Stimulated activated CD8-positive, alpha-beta memory T cell treated with anti-CD3 and anti-CD28 coated beads, Interleukin-2, amount 100 ng/mL, for 1 hour (primary cell): ENCODE measurements around the gene SAMD9L.

Experiments used
- DNase-seq, 2 donors: peaks; one replicate each; pipeline ENCODE4 v3.0.0-alpha.2; 2020; ENCODE audit warnings: low read depth in 2 of 2

The SAMD9L gene

DNA sequence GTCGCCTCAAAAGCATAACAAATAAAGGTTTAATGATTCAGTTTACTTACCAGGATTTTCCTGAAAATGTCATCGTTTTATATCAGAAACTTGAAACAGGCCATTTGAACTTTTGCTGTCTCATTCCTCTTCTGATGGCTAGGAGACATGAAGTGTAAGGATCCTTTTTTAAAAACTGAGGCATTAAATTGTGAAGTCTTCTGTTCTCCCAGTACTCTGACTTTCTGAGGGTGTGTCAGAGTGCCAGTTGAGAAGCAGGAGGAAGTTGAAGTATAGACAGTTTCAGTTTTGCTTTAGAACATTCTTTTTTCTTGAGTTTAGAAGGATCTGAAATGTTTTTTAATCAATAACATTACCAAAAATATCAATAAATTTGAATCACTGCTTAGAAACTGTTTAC lies at the start of gene SAMD9L:
Gene SAMD9L, minus strand, starts transcription at position 242 of the 400 bp plus-strand sequence. CDS start 12,414 bp downstream, outside the sequence.
- no peak for DNase-seq

DNA sequence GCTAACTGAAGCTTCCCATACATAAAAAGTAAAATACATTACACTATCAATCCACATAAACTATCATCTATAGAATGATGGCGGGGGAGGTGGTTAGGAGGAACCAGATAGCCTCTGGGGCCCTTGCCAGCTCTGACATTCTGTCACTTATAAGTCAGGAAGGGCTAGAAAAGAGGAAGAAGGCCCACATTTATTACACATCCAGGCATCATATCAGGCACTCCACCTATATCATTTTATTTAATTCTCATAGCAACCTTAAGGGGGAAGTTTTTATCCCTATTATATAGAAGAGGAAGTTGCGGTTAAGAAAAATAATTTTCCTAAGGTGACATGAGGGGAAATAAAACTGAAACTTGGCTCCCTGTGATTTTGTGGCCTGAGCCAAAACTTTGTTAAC lies 48.2 kb upstream of the SAMD9L start:
- DNase-seq = no peak

DNA sequence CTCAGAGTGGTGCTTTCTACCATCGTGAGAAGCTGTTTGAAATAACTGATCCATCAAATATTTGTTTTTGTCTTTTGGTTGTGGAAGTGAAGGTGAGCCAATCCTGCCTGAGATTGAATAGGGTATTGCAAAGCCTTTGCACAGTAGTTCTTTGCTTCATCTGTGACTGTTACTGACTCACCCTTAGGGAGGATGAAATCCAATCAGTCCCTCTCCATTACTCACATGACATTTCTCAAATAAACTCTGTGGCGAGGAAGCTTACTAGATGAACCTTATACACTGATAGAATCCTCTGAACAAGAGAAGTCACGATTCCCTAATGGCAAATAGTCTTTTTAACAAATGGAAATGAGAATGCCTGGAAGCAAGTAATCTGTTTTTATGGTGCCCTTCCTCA lies 46.2 kb upstream of the SAMD9L start:
- no peak for DNase-seq

DNA sequence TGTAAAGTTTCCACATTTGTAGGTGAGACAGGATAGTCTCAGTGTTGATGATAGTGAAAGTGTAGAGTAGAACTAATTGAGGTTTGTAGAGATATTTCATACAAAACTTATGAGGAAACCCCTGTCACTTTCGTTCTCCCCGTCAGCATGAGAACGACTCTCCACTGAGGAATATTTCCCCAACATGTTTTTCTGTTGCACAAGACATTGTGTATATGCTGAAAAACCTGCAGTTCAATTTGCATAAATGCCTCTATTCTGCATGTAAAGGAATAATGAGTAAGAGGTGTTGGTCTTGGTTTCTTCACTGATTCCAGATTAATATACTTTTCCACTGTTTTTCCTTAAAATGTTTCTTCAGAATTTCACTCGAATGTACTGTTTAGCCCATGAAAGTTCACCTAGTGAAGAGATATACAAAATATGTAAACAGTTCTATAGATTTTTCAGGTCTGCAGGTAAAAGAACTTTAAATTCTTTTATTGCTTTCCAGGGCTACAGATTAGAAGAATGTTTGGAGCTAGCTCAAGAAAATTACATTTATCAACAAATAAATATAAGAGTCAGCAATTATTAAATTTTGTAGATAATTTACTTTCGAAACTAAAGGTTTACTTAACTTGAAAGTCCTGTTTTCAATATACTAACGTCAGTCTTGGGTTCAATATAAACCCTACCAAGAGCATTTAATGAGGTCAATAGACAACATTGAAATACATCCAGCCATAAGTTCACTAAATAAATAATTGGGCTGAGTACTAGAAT lies 40.9 kb upstream of the SAMD9L start:
- DNase-seq = no peak

DNA sequence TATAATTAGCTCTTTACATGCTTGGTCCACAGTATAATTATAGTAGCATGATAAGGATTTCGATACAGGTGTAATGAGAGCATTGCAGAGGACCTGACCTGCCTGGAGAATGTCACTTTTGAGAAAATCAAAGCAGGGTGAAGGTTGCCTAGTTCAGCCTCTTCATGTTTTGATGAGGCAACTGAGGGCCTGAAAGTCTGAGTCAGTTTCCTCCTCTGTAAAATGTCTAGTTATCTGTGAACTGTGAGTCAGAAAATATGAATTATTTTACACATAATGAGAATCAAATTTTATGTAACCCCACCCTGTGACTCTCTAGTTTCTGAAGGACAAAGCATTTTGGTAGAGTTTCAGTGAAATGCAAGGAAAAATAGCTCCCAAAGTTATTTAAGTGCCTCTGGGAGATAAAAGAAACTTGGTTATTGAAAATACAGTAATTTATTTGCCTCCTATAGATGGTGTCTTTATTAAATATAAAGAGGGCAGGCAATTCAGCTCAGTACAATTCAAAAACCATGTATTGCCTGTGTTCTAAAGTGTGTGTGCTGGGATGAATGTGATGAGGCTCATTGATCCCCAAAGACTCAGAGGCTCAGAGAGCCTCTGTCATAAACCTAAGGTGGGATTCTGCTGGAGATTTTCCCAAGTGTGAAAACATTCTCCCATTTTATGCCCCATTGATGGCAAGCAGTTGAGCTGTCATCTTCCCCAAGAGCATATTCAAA lies 37.3 kb upstream of the SAMD9L start:
- no peak for DNase-seq

DNA sequence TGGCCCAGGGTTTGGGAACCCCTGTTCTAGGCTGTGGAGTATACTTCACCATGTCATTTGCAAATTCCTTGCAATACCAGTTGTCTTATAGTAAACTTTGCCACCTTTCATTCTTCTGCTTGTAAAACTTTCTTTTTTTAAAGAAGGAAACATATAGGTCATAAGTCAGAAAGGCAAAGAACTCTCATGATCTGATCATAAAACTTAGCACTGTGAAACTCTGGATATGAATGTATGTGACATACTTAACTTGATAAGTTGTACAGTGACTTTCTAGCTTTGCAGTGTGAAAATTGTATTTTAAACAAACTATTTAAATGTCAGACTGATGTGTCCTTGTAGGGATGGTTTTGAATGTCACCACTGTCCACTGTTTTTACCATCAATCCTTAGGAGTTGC lies 31.0 kb upstream of the SAMD9L start:
- no peak for DNase-seq

DNA sequence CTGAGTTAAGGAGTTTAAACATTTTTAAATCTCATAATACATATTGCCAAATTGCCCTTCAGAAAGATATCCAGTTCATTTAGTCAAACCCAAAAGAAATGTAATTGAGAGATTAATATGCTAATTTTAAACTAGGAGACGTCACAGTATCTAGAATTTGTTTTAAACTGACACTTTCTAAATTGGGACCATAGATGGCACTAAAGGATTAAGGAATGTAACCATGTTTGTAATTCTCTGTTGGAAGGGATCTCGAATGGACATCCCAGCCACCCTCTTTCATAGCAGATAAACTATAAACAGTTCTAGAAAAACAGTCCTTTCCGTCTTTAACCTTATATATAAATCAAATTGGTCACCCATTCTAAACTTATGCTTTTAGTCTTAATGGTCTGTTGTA lies 30.0 kb upstream of the SAMD9L start:
- DNase-seq = no peak

DNA sequence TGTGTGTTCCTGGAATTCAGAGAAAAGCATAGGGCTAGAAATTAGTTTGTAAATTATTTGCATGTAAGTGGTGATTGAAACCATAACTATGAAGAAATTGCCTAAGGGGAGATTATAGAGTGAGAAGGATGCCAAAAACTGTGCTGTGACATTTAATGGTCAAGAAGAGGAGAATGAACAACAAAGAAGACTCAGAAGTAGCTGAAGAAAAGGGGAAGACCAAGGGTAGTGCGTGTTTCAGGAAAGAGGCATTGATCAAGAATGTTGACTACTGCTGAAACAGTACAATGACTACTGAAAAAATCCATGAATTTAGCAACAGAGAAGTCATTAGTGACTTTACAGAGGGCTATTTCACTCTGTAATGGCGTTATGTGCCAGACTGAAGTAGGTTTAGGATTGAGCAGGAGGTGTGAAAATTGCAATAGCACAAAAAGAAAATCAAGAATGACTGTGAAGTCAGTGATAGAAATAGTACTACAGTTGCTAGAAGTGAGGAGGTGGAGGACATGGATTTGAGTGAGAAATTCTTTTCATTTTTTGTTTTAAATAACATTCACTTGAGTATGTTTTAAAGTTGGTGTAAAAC lies 28.9 kb upstream of the SAMD9L start:
- DNase-seq = no peak

DNA sequence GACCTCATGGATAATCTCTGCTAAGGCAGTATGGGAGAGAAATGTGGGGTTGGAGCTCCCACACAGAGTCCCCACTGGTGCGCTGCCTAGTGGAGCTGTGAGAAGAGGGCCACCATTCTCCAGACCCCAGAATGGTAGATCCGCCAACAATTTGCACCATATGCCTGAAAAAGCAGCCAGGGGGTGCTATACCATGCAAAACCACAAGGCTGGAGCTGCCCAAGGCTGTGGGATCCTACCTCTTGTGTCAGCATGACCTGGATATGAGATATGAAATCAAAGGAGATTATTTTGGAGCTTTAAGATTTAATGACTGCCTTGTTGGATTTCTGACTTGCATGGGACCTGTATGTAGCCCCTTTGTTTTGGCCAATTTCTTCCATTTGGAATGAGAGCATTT lies 27.0 kb upstream of the SAMD9L start:
- DNase-seq = no peak

DNA sequence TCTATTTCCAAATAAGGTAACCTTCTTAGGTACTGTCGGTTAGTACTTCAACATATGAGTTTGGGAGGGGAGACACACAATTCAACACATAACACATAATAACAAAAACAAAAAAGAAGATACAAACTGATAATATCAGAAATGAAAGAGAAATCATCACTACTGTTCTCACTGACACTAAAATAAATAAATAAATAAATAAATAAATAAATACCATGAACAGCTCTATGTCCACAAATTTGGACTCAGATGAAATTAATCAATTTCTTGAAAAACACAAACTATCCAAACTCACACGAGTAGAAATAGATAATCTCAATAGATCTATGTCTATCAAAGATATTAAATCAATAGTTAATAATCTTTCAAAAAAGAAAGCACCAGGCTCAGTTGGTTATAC lies 24.5 kb upstream of the SAMD9L start:
- no peak for DNase-seq

DNA sequence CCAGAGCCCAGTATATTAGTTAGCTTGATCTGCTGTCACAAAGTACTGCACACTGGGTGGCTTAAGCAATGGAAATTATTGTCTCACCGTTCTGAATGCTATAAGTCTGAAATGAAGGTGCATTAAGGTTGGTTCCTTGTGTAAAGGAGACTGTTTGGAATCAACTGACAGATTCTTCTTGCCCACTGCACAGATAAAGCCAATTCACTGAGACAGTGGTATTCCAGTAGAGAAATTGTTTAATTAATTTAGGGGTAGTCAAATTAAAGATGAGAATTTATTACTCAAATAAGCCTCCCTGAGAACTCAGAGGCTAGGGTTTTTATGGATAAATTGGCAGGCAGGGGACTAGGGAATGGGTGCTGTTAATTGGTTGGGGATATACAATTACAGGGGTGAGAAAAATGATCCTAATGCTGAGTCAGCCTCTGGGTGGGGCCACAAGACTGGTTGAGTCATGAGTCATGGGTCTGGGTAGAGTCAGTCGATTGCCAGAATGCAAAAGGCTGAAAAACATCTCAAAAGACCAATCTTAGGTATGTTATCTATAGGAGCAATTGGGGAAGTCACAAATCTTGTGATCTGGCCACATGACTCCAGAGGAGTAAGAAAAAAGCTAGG lies 23.5 kb upstream of the SAMD9L start:
- no peak for DNase-seq

DNA sequence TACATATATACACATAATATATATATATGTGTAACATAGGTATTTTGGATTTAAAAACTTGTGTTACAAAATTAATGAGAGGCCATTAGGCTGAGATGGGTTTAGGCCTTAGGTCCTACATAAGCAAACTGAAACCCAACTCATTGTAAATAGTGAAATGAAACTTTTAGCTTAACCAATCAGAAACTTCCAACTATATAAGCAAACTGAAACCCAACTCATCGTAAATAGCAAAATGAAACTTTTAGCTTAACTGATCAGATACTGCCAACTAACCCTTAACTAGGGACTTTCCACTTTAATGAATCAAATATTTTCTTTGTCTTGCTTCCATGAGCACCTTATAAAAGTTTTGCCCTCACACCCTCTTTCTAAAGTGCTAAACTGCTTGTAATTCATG lies 17.3 kb upstream of the SAMD9L start:
- no peak for DNase-seq

DNA sequence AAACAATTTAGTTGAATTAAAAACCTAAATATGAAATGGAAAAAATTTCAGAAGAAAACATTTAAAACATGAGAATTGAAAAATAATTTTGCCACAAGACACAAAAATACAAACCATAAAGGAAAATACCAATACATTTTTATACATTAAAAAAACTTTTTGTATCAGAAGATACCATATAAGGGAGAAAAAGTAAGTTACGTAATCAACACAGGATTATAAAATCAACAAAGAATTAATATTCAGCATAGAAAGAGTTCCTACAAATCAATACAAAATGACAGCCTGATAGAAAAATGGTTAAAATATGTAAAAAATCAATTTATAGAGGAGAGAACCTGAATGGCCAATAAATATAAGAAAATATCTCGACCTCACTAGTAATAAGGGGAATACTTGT lies 16.6 kb upstream of the SAMD9L start:
- no peak for DNase-seq

DNA sequence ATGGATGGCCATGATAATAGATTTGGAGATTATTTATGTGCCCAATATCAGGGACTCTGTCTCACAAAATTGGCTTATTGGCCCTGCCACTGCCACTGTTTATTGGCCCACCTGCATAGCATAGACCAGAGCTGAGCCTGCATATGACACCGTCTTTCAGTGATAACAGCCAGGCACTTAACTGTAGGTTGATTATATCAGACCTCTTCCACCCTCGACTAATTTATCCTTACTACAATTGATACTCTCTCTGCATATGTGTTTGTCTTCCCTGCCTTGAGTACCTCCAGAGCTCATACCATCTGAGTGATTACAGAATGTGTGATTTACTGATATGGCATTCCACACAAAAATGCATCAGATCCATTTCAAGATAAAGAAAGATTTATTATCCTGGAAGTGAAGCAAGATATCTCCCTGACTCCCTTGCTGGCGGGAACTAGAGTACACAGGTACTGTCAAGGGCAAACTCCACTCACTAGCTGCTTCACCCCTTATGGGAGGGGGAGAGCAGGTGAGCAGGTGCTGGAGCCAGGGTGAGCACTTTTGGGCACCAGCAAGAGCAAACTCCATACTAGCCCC lies 13.1 kb upstream of the SAMD9L start:
- DNase-seq = no peak

DNA sequence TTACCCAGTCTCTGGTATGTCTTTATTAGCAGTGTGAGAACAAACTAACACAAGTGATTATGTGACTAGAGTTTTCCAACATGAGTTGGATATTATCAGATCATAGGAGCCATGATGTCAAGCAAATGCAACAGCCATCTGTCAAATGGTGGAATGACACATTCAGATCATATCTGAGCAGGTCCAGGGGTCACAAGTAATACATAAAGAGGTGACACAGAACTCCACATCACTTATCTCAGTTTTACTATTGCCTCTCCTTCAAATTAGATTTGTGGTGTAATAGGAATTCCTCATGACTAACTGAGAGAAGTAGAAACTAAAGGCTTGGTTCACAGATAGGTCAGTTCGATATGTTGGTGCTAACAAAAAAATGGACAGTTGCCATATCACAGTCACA lies 12.2 kb upstream of the SAMD9L start:
- DNase-seq = no peak

DNA sequence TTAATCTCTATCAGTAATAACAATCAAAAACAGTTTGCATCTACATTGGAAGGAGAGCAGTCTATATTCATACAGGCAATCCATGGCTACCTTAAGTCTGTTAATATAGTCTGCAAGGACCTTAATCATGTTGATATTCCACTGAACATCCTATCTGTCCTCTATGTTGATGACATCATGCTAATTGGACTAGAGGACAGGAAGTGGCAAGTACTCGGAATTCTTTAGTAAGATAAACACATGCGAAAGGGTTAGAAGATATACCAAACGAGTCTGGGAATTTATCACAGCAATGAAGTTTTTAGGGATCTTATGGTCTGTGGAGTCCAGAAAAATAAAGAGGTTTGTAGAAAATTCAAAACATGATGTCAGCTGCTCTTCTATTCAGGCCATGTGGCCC lies 11.3 kb upstream of the SAMD9L start:
- no peak for DNase-seq

DNA sequence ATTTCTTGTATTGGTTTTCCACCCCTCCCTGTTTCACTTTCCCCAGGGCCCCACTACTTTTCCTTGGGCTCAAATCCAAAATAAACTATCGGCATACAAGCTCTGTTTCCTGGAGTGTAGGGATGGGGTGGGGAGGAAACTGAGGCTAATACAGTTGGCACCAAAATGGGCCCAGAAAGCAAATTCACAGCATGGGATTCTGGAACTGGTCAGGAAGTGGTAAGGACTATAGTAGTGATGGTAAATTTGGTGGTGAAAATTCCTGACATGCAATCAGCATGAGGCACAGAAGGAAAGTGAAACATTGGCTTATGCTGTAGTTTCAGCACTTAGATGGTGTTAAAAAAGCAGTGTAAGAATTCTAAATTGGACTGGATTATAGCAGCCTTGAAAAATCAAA lies 8.7 kb upstream of the SAMD9L start:
- DNase-seq = no peak

DNA sequence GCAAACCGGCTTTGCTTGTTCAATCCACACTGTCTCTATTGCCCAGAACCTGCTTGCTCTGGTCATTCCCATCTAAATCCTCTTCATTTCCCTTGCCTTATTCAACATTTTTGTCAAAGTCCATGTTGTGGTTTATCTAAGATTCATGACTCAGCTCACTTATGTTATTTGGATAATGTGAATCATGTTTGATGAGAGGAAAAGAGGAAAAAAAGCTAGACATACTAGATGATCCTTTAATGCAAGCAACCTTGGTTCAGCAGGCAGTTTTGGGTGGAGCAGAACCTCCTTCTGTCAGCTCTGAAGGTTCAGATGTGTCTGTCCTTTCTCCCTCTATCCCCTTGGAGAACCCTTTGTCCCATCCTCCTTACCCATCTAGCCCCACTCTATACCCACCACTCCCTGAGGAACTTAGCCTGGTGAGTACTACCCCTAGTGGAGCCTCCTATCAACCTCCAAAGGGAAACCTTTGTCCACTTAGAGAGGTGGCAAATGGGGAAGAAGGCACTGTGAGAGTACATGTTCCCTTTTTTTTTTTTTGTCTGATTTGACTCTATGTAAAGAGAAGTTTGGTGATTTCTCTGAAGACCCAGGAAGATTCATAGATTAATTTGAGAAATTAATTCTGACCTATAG lies 2.1 kb upstream of the SAMD9L start:
- no peak for DNase-seq

DNA sequence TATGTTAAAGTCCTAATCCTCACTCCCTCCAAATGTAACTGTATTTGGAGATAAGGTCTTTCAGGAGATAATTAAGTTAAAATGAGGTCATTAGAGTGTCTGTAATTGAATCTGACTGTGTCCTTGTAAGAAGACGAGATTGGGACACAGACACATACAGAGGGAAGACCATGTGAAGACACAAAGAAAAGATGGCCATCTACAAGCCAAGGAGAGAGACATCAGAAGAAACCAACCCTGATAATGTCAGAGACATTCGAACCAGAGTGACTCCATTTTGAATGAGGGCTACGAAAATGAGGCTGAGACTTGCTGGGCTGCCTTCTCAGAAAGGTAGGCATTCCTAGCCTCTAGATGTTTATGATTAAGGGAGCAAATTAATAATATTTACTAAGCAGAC lies 542 bp upstream of the SAMD9L start:
- DNase-seq = no peak

DNA sequence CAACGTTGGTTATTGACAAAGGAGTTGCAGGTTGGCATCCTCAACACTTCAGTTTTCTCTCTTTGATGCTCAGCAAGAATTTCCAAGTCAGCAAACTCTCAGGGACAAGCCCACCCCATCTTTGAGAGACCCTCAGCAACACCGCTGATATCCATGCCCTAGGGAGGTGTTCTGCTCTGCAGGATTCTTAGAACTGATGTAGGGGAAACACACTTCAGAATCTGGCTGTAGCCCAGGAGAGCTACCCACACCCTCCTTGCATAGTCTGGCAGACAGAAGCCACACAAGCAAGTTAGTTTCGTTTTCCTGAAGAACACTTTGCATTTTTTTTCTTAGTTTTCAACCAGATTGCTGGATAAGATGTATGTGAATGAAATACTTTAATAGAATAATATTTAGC lies 822 bp downstream of the SAMD9L start:
- peak in 1 of 2 donors; percentile 16 for DNase-seq

DNA sequence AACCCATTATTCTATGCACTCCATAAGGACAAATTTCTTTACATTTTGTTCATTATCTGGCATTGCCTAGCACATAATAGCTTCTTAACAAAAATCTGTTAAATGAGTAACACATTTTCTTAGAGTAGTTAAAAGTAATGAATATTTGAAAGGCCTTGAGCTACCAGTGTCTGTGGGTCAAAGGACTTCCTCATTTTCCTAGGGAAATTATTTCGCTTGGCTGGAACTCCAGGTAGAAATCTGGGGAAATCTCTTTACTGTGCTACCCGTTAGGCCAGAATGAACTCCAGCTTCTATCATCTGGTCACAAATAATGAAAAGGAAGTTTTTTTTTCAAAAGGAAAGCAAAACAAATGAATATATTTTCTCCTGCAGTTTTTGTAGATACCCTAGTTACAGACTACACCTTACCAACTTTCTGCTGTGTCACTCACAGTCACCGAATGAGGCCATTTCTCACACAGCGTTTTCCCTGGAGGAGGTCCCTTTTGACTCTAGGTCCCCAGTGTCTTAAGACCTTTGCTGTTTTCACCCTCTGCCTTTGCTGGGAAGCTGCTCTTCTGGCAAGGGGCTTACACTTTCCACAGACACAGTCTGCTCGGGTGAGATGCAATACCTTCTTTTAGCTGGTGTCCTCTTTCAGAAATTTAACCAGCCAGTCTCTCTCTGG lies 1.6 kb downstream of the SAMD9L start:
- no peak for DNase-seq
